Measurements from ENCODE around the gene TRPC4. TPM values are rescaled to one million over a fixed set of nuclear protein-coding genes. Genes with fewer than 3 reads are reported as not detected.
A peak's percentile ranks its signal among the peaks of the same experiment; 100 is the strongest.

The TRPC4 gene
- total and polyA plus RNA-seq, 2 donors, result 1.4 to 3.8 TPM

- no peak overlapping the region for H3K27ac ChIP-seq (ENCODE audit: low read depth)
These were observed 183.1 kb downstream of the TRPC4 start for GRCh38 chr13:37686501-37686900.

GRCh38 chr13:37685206-37685605 lies 184.4 kb downstream of the TRPC4 start:
- no peaks in the 10 kb centered on the region for H3K36me3 ChIP-seq (ENCODE audit: insufficient read depth)
- no peak overlapping the region for H3K27ac ChIP-seq (ENCODE audit: low read depth)
- DNase-seq (ENCODE audit: extremely low spot score), result no peak
- 70% methylated on average over 5 of the region's 5 CpGs for WGBS
- H3K4me1 ChIP-seq (ENCODE audit: insufficient read depth), result no peaks in the 10 kb centered on the region
- no peak overlapping the region for H3K4me3 ChIP-seq (ENCODE audit: low read depth, low read length)

More at GRCh38 chr13:37686501-37686900, 183.1 kb downstream of the TRPC4 start:
- Histone ChIP-seq H3K4me1 (ENCODE audit: insufficient read depth) (no peaks in the 10 kb centered on the region), H3K36me3 (ENCODE audit: insufficient read depth) (no peaks in the 10 kb centered on the region), H3K4me3 (ENCODE audit: low read depth, low read length) (no peak overlapping the region)
- DNase-seq (ENCODE audit: extremely low spot score), result no peak
- 97% methylated on average over 2 of the region's 2 CpGs for WGBS

- H3K4me3 ChIP-seq (ENCODE audit: low read depth, low read length), result no peak overlapping the region
- WGBS, result 92% methylated on average over 3 of the region's 3 CpGs
- no peaks in the 10 kb centered on the region for H3K4me1 ChIP-seq (ENCODE audit: insufficient read depth)
- no peaks in the 10 kb centered on the region for H3K36me3 ChIP-seq (ENCODE audit: insufficient read depth)
- H3K27ac ChIP-seq (ENCODE audit: low read depth), result no peak overlapping the region
- no peak for DNase-seq (ENCODE audit: extremely low spot score)
These were observed 187.1 kb downstream of the TRPC4 start for GRCh38 chr13:37682496-37682895.

- Histone ChIP-seq H3K4me3 (ENCODE audit: low read depth, low read length) (no peak overlapping the region), H3K27ac (ENCODE audit: low read depth) (peak overlapping the region; percentile 10), H3K4me1 (ENCODE audit: insufficient read depth) (no peaks in the 10 kb centered on the region), H3K36me3 (ENCODE audit: insufficient read depth) (no peaks in the 10 kb centered on the region)
- WGBS, result 56% methylated on average over 6 of the region's 6 CpGs
- no peak for DNase-seq (ENCODE audit: extremely low spot score)
These were observed 188.1 kb downstream of the TRPC4 start for GRCh38 chr13:37681281-37682032.

- H3K36me3 ChIP-seq (ENCODE audit: insufficient read depth), result no peaks in the 10 kb centered on the region
- DNase-seq (ENCODE audit: extremely low spot score), result no peak
- no peaks in the 10 kb centered on the region for H3K4me1 ChIP-seq (ENCODE audit: insufficient read depth)
- no peak overlapping the region for H3K4me3 ChIP-seq (ENCODE audit: low read depth, low read length)
- 79% methylated on average over 5 of the region's 5 CpGs for WGBS
- H3K27ac ChIP-seq (ENCODE audit: low read depth), result no peak overlapping the region
These were observed 189.4 kb downstream of the TRPC4 start for GRCh38 chr13:37680137-37680536.

- no peak overlapping the region for H3K4me3 ChIP-seq (ENCODE audit: low read depth, low read length)
- WGBS, result 70% methylated on average over 2 of the region's 2 CpGs
- no peak for DNase-seq (ENCODE audit: extremely low spot score)
- no peaks in the 10 kb centered on the region for H3K4me1 ChIP-seq (ENCODE audit: insufficient read depth)
- no peaks in the 10 kb centered on the region for H3K36me3 ChIP-seq (ENCODE audit: insufficient read depth)
- no peak overlapping the region for H3K27ac ChIP-seq (ENCODE audit: low read depth)
These were observed 190.5 kb downstream of the TRPC4 start for GRCh38 chr13:37679043-37679442.

- no peak overlapping the region for H3K4me3 ChIP-seq (ENCODE audit: low read depth, low read length)
- 91% methylated on average over 1 of the region's 1 CpG for WGBS
- H3K4me1 ChIP-seq (ENCODE audit: insufficient read depth), result no peaks in the 10 kb centered on the region
- H3K36me3 ChIP-seq (ENCODE audit: insufficient read depth), result no peaks in the 10 kb centered on the region
- no peak overlapping the region for H3K27ac ChIP-seq (ENCODE audit: low read depth)
- DNase-seq (ENCODE audit: extremely low spot score), result no peak
These were observed 199.7 kb downstream of the TRPC4 start for GRCh38 chr13:37669845-37670244.

GRCh38 chr13:37667702-37668101 lies 201.9 kb downstream of the TRPC4 start:
- Histone ChIP-seq H3K36me3 (ENCODE audit: insufficient read depth) (no peaks in the 10 kb centered on the region), H3K4me1 (ENCODE audit: insufficient read depth) (no peaks in the 10 kb centered on the region), H3K27ac (ENCODE audit: low read depth) (no peak overlapping the region), H3K4me3 (ENCODE audit: low read depth, low read length) (no peak overlapping the region)
- whole genome bisulfite sequencing, result 41% methylated on average over 3 of the region's 3 CpGs
- no peak for DNase-seq (ENCODE audit: extremely low spot score)

GRCh38 chr13:37666036-37666435 lies 203.5 kb downstream of the TRPC4 start:
- no peaks in the 10 kb centered on the region for H3K36me3 ChIP-seq (ENCODE audit: insufficient read depth)
- no peaks in the 10 kb centered on the region for H3K4me1 ChIP-seq (ENCODE audit: insufficient read depth)
- H3K27ac ChIP-seq (ENCODE audit: low read depth), result no peak overlapping the region
- 62% methylated on average over 2 of the region's 2 CpGs for WGBS
- DNase-seq (ENCODE audit: extremely low spot score), result no peak
- H3K4me3 ChIP-seq (ENCODE audit: low read depth, low read length), result no peak overlapping the region

GRCh38 chr13:37665420-37665819 lies 204.2 kb downstream of the TRPC4 start:
- H3K36me3 ChIP-seq (ENCODE audit: insufficient read depth), result no peaks in the 10 kb centered on the region
- WGBS, result 67% methylated on average over 2 of the region's 2 CpGs

GRCh38 chr13:37663724-37664123 lies 205.8 kb downstream of the TRPC4 start:
- 86% methylated on average over 4 of the region's 4 CpGs for WGBS
- DNase-seq (ENCODE audit: extremely low spot score), result no peak

More at GRCh38 chr13:37665420-37665819, 204.2 kb downstream of the TRPC4 start:
- H3K27ac ChIP-seq (ENCODE audit: low read depth), result no peak overlapping the region
- no peaks in the 10 kb centered on the region for H3K4me1 ChIP-seq (ENCODE audit: insufficient read depth)
- no peak for DNase-seq (ENCODE audit: extremely low spot score)
- no peak overlapping the region for H3K4me3 ChIP-seq (ENCODE audit: low read depth, low read length)

GRCh38 chr13:37662624-37663023 lies 206.9 kb downstream of the TRPC4 start:
- H3K4me3 ChIP-seq (ENCODE audit: low read depth, low read length), result no peak overlapping the region
- no peak overlapping the region for H3K27ac ChIP-seq (ENCODE audit: low read depth)
- no peaks in the 10 kb centered on the region for H3K36me3 ChIP-seq (ENCODE audit: insufficient read depth)
- DNase-seq (ENCODE audit: extremely low spot score), result no peak
- no peaks in the 10 kb centered on the region for H3K4me1 ChIP-seq (ENCODE audit: insufficient read depth)
- 64% methylated on average over 3 of the region's 3 CpGs for WGBS

More at GRCh38 chr13:37663724-37664123, 205.8 kb downstream of the TRPC4 start:
- H3K4me3 ChIP-seq (ENCODE audit: low read depth, low read length), result no peak overlapping the region
- H3K27ac ChIP-seq (ENCODE audit: low read depth), result no peak overlapping the region
- no peaks in the 10 kb centered on the region for H3K4me1 ChIP-seq (ENCODE audit: insufficient read depth)
- H3K36me3 ChIP-seq (ENCODE audit: insufficient read depth), result no peaks in the 10 kb centered on the region

- H3K4me3 ChIP-seq (ENCODE audit: low read depth, low read length), result no peak overlapping the region
- DNase-seq (ENCODE audit: extremely low spot score), result no peak
- H3K36me3 ChIP-seq (ENCODE audit: insufficient read depth), result no peaks in the 10 kb centered on the region
- no peaks in the 10 kb centered on the region for H3K4me1 ChIP-seq (ENCODE audit: insufficient read depth)
- WGBS, result 96% methylated on average over 1 of the region's 1 CpG
- H3K27ac ChIP-seq (ENCODE audit: low read depth), result no peak overlapping the region
These were observed 211.6 kb downstream of the TRPC4 start for GRCh38 chr13:37657956-37658355.

- WGBS, result 80% methylated on average over 2 of the region's 2 CpGs
- DNase-seq (ENCODE audit: extremely low spot score), result no peak
- Histone ChIP-seq H3K4me1 (ENCODE audit: insufficient read depth) (no peaks in the 10 kb centered on the region), H3K4me3 (ENCODE audit: low read depth, low read length) (no peak overlapping the region), H3K27ac (ENCODE audit: low read depth) (no peak overlapping the region), H3K36me3 (ENCODE audit: insufficient read depth) (no peaks in the 10 kb centered on the region)
These were observed 212.4 kb downstream of the TRPC4 start for GRCh38 chr13:37657134-37657533.
